Effector memory CD4-positive, alpha-beta T cell (primary cell): ENCODE measurements around the gene RARB.

Experiments
- DNase-seq, 3 donors: peaks; one replicate each; pipeline ENCODE4 v3.0.0-alpha.2; 2020
- H3K27ac ChIP-seq: 2 replicates; pipeline ENCODE4 v1.7.0; 2013; ENCODE audit warnings: mild to moderate bottlenecking, low read length, moderate library complexity; ENCODE audit not compliant: insufficient read depth, poor library complexity, severe bottlenecking
- H3K27me3 ChIP-seq: replicated peaks from 2 replicates; pipeline ENCODE4 v1.7.0; 2013; ENCODE audit warnings: mild to moderate bottlenecking, low read length; ENCODE audit not compliant: insufficient read depth, control insufficient read depth, poor library complexity, severe bottlenecking
- H3K36me3 ChIP-seq: 2 replicates; pipeline ENCODE4 v1.7.0; 2013; ENCODE audit warnings: mild to moderate bottlenecking, low read length, moderate library complexity; ENCODE audit not compliant: control insufficient read depth, insufficient read depth
- H3K4me1 ChIP-seq: 2 replicates; pipeline ENCODE4 v1.7.0; 2013; ENCODE audit warnings: low read length, mild to moderate bottlenecking; ENCODE audit not compliant: control insufficient read depth, insufficient read depth, poor library complexity, severe bottlenecking
- H3K4me3 ChIP-seq: 2 replicates; pipeline ENCODE4 v1.7.0; 2013; ENCODE audit warnings: low read length, low read depth, mild to moderate bottlenecking; ENCODE audit not compliant: insufficient read depth, poor library complexity, severe bottlenecking
- H3K9me3 ChIP-seq: 2 replicates; pipeline ENCODE4 v1.7.0; 2013; ENCODE audit warnings: mild to moderate bottlenecking, low read length, moderate library complexity; ENCODE audit not compliant: control insufficient read depth

The RARB gene

DNA sequence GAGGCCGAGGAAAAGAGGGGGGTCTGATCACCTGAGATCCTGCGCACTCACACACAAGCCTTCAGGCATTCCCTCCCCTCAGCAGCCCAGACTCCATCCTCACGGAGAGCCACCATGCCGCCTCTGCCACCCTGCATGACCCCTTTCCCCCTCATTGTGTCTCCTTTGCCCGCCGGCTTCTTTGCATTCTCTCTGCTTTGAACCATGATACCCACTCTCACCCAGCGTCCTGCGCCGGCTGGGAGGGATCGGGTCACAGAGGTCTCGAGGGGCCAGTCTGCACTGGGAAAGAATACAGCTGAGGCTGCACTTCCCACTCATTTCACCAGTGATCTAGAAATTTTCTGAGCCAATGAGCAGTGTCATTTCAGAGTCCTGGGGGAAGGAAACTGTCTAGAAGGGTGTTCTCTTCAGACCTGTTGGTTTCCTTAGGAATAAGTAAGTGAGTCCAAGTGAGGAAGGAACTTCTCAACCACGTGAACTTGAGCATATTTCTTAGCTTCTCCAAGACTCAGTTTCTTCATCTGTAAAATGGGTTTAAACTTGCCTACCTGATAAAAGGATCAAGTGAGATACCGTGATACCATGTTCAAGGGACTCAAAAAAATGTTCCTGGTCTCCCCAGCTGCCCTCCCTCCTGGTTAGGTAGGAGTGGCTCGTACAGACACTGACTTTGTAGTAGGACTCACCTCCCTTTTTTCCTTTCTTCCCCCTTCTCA is 139.9 kb downstream of the RARB start:
- Histone ChIP-seq H3K9me3 (no peaks in the 10 kb centered on the region), H3K27ac (no peak overlapping the region), H3K4me3 (no peak overlapping the region), H3K4me1 (no peaks in the 10 kb centered on the region), H3K36me3 (no peaks in the 10 kb centered on the region), H3K27me3 (no peaks in the 10 kb centered on the region)
- DNase-seq = no peak

DNA sequence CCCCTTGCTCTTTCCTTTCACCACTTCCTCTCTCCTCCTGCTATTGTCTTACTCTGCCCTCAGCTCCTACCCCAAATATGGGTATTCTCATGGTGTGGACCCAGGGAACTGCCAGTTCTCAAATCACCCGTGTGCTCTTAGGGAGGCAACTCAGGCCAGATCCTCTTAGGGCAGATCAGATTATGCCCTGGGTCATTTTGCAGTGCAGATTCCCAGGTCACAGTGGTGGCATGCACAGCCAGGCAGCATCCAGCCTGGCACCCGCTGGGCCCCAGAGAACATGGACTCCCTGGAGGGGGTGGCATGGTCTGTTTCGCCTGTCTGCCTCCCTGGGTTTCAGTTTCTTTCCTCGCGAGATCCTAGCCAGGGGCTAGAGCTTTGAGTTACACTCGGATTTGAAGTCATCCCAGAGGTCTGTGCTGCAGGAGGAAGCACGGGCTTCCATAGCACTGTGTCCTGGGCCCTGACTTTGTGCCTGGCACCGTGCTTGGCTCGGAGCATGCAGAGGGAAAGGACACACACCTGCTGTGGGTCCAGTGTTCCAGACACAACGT is 140.5 kb downstream of the RARB start:
- Histone ChIP-seq H3K27ac (no peak overlapping the region), H3K36me3 (no peaks in the 10 kb centered on the region), H3K4me1 (no peaks in the 10 kb centered on the region), H3K9me3 (no peaks in the 10 kb centered on the region), H3K4me3 (no peak overlapping the region), H3K27me3 (no peaks in the 10 kb centered on the region)
- no peak for DNase-seq

DNA sequence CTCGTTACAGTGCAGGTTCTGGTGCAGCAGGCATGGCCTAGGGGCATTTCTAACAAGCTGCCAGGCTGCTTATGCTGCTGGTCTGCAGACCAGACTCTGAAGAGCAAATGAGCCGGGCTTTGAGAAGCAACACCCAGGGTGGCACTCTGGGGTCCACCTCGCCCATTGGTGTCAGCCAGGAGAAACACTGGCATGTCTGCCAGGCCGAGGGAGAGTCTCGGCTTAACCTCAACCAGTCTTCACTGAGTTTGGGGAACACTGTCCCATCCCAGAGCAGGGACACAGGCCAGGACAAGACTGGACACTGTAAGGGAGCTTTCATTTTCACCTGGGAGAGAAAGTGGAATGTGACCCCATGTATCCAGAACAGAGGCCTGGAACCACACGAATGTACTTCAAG is 143.2 kb downstream of the RARB start:
- no peak overlapping the region for H3K27ac ChIP-seq
- no peaks in the 10 kb centered on the region for H3K27me3 ChIP-seq
- H3K4me3 ChIP-seq = no peak overlapping the region
- no peaks in the 10 kb centered on the region for H3K36me3 ChIP-seq
- H3K4me1 ChIP-seq = no peaks in the 10 kb centered on the region
- no peak for DNase-seq
- no peaks in the 10 kb centered on the region for H3K9me3 ChIP-seq

DNA sequence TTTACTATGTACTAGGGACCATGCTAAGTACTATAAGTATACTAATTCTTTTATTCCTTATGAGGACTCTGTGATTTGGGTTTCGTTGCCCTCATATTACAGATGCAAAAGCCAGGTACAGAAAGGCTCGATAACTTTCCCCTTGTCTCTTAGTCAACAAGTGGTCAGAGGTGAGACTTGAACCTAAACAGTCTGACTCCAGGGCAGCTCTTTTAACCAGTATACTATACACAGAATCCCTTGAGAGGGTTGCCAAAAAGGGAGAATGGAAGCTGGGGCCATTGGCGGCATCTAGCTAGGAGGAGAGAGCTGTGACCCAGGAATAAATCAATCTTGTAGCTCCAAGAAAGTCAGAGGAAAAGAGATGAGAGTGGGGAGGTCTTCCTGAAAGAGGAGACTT is 144.3 kb downstream of the RARB start:
- no peaks in the 10 kb centered on the region for H3K9me3 ChIP-seq
- no peak overlapping the region for H3K27ac ChIP-seq

DNA sequence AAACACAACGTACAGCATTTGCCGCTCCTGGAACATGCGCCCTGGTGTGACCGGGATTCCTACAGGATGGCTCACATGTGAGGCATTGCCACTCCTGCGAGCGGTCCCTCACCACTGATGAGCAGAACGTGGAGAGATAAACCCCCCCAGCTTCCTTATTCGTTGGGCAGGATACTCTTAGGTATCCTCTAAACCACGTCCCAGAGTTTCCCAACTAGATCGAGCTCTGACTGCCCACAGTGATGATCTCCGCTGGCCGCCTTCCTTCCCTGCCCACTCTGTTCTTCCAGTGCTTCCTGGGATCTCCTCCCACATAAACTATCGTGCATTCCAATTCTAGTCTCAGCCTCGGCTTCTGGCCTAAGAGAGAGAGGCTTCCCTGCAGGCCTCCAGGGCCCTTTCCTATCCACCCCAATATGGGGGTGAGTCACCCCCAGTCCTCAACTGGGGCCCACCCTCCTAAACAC is 144.9 kb downstream of the RARB start:
- Histone ChIP-seq H3K27ac (no peak overlapping the region), H3K36me3 (no peaks in the 10 kb centered on the region)
- DNase-seq = no peak

More for the DNA sequence above, 144.3 kb downstream of the RARB start:
- Histone ChIP-seq H3K4me3 (no peak overlapping the region), H3K27me3 (no peaks in the 10 kb centered on the region), H3K36me3 (no peaks in the 10 kb centered on the region), H3K4me1 (no peaks in the 10 kb centered on the region)
- DNase-seq = no peak

DNA sequence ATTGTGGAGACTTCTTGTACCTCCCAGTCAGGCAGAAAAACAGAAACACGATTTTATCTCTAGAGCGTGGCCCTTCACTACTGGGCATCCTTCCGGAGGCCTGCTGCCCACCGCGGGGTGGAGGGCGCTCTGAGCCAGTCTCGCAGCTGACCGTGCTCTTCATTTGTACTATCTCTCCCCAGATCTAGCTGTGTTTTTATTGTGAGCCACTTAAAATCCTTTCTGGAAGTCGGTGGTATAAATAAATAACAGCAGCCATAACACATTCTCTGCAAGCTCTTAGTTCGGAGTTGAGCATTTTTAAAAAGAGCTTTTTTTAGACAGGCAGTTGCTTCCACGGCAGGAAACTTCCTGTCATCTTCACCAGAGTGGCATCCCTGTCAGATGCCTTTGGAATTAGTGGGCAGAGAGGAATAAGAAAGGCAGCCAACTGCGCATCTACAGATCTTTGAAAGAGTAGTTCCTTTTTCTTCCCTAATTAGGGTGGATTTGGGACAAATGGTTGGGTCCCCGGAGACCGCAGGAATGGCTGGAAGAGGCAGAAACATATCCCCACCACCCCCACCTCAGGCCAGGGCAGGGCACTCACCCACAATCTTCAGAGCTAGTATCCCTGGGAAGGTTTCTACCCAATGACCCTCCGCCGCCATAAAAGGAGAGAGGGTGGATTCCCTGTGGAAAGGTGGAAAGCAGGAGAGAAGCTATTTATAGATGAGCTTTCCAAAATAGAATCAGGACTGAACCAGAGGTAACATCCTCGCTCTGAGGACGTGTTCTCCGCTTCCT is 145.5 kb downstream of the RARB start:
- DNase-seq = no peak
- H3K4me1 ChIP-seq = no peaks in the 10 kb centered on the region
- H3K4me3 ChIP-seq = no peak overlapping the region
- no peak overlapping the region for H3K27ac ChIP-seq
- H3K9me3 ChIP-seq = no peaks in the 10 kb centered on the region
- H3K27me3 ChIP-seq = no peaks in the 10 kb centered on the region
- H3K36me3 ChIP-seq = no peaks in the 10 kb centered on the region

More for the DNA sequence above, 144.9 kb downstream of the RARB start:
- Histone ChIP-seq H3K27me3 (no peaks in the 10 kb centered on the region), H3K4me1 (no peaks in the 10 kb centered on the region), H3K4me3 (no peak overlapping the region), H3K9me3 (no peaks in the 10 kb centered on the region)

DNA sequence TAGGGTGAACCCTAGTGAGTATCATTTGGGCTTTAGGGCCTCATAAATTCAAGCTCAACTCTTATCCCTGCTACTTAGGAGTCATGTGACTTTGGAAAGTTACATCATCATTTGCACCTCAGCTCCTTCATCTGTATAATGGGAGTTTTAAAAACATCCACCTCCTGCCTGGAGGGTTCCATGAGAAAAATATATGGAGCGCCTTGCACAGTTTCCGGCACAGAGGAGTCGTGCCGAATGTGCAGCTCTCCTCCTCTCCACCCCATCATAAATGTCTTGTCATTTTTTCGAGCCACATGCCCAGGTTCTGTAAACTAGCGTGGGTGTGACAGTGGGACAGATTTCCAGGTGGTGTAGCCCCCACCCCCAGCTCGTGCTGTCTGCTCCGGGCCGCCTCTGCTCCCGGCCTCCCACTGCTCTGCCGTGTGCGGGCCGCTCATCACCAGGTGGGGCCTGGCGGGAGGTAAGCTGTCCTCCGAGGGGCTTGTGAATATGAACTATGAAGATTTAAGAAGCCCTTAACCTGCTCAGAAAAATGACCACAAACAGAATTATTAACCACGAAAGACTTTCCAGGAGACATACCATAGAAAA is 146.2 kb downstream of the RARB start:
- no peak for DNase-seq
- no peaks in the 10 kb centered on the region for H3K4me1 ChIP-seq
- no peak overlapping the region for H3K4me3 ChIP-seq
- no peak overlapping the region for H3K27ac ChIP-seq
- H3K27me3 ChIP-seq = no peaks in the 10 kb centered on the region
- no peaks in the 10 kb centered on the region for H3K36me3 ChIP-seq
- no peaks in the 10 kb centered on the region for H3K9me3 ChIP-seq

DNA sequence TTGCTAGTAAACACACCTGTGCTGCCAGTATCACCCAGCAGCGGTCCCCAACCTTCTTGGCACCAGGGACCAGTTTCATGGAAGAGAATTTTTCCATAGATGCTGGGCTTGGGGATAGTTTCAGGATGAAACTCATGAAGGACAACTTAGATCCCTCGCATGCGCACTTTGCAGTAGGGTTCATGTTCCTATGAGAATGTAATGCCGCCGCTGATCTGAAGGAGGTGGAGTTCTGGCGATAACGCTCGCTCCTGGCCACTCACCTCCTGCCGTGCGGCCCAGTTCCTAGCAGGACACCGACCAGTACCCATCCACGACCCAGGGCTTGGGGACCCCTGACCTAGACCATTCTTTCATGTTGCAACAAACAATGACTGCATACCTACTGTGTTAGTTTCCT is 146.9 kb downstream of the RARB start:
- H3K4me3 ChIP-seq = no peak overlapping the region
- DNase-seq = no peak
- no peaks in the 10 kb centered on the region for H3K36me3 ChIP-seq
- no peaks in the 10 kb centered on the region for H3K27me3 ChIP-seq
- no peaks in the 10 kb centered on the region for H3K4me1 ChIP-seq
- no peak overlapping the region for H3K27ac ChIP-seq
- H3K9me3 ChIP-seq = no peaks in the 10 kb centered on the region

DNA sequence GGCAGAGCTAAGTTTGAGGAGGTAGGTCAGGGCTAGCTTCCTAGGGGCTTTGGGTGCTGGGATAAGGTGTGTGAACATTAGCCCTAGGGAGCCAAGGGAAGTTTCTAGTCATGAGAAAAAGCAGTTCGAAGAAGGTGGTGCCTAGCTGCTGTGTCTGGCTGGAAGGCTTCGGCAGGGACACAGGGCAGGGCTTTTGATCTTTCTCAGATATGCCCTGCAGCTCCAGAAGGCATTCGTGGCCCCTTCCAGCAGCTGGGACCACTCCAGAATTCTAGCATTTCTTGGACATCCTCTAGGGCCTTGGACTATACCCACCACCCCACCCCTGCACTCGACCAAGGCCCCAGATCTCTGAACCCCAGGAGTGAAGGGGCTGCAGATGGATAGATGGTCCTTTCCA is 148.1 kb downstream of the RARB start:
- no peak overlapping the region for H3K4me3 ChIP-seq
- no peaks in the 10 kb centered on the region for H3K9me3 ChIP-seq
- no peaks in the 10 kb centered on the region for H3K27me3 ChIP-seq
- H3K36me3 ChIP-seq = no peaks in the 10 kb centered on the region
- no peaks in the 10 kb centered on the region for H3K4me1 ChIP-seq
- DNase-seq = no peak
- no peak overlapping the region for H3K27ac ChIP-seq
